ENCODE results near the gene CPVL. TPM values are rescaled to one million over a fixed set of nuclear protein-coding genes. Genes with fewer than 3 reads are reported as not detected.

Gene CPVL
- polyA plus RNA-seq, 2 of the 4 experiments (the other 2 are of a cell fraction) = 0.05 TPM; not detected in 1

DNA sequence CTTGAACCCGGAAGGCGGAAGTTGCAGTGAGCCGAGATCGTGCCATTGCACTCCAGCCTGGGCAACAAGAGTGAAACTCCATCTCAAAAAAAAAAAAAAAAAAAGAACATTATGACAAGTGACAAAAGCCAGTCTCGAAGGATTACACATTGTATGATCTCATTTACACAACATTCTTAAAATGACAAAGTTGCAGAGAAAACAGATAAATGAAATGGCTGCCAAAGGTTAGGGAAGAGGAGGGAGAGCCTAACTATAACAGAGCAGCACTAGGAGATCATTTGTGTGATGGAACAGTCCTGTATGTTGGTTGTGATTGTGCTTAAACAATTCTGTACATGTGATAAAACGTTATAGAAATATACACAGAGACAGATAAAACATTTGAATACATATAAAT, 16.2 kb upstream of the CPVL start:
- ATAC-seq (no peak), DNase-seq (ENCODE audit: low read depth in 1 of 2, low spot score in 1 of 2) (no peak), FAIRE-seq (no peak)
- CTCF ChIA-PET = no interaction called here
- Histone ChIP-seq H3K4me3 (no peak overlapping the region), H3K27ac (no peak overlapping the region), H3K4me2 (no peak overlapping the region), H3K4me1 (no peaks in the 10 kb centered on the region), H3K9me3 (peaks cover 5% of the 10 kb centered on the region; the same call in 1 of the 3 replicates)
- WGBS (ENCODE audit: missing lambda C conversion rate) = 44% methylated on average over 5 of the region's 6 CpGs
- POLR2A ChIA-PET = no interaction called here
- no peak for TF ChIP-seq FOXS1 (CRISPR knock-in tag; IDR thresholded peaks at IDR 0.05)
- TF ChIP-seq MAZ (IDR thresholded peaks at IDR 0.05; ENCODE audit: borderline replicate concordance, low read depth, low read length) = no peak
- TF ChIP-seq CHD4 (IDR thresholded peaks at IDR 0.05; ENCODE audit: borderline replicate concordance) = no peak
- TF ChIP-seq JUNB (IDR thresholded peaks at IDR 0.05) = no peak
- TF ChIP-seq TFCP2L1 (CRISPR knock-in tag; IDR thresholded peaks at IDR 0.05) = no peak
- TF ChIP-seq, protein P1, sequence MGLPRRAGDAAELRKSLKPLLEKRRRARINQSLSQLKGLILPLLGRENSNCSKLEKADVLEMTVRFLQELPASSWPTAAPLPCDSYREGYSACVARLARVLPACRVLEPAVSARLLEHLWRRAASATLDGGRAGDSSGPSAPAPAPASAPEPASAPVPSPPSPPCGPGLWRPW (IDR thresholded peaks at IDR 0.05) = no peak
- no peak for TF ChIP-seq ZSCAN20 (CRISPR knock-in tag; IDR thresholded peaks at IDR 0.05)
- no peak for TF ChIP-seq SMC3 (IDR thresholded peaks at IDR 0.05)
- TF ChIP-seq HEYL (CRISPR knock-in tag; IDR thresholded peaks at IDR 0.05) = no peak
- no peak for TF ChIP-seq RARB (CRISPR knock-in tag; IDR thresholded peaks at IDR 0.05)
- TF ChIP-seq ESRRA (IDR thresholded peaks at IDR 0.05; ENCODE audit: borderline replicate concordance, low read length) = no peak
- TF ChIP-seq KDM1A (IDR thresholded peaks at IDR 0.05; ENCODE audit: low read depth) = no peak
- no peak for TF ChIP-seq CTCF (IDR thresholded peaks at IDR 0.05)
- TF ChIP-seq EP300 (IDR thresholded peaks at IDR 0.05) = no peak
- TF ChIP-seq PBX3 (IDR thresholded peaks at IDR 0.05) = no peak

DNA sequence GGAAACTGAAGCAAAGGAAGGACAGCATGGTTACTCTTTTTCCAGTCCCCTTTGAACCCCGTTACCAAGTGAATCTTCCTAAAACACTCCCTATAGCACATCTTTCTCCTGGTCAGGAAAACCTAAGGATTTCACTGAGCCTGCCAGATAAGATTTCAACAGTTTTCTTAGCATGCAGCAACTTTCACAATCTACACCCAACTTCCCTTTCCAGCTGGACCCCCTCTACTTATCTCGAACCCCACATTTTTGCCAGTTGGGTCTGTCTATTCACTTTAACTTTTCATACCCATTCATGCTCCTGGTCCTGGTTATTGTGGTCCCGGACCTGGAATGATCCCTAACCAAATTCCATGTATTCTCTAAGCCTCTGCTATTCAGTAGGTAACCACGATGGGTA, 14.9 kb upstream of the CPVL start:
- ChIA-PET CTCF (interaction anchor here (1.5 kb wide), 1 partner anchor 29 kb away, joined by 4 read pairs; no protein-coding TSS in a partner anchor), POLR2A (no interaction called here)
- no peak overlapping the region for H3K4me2 ChIP-seq
- FAIRE-seq = no peak
- TF ChIP-seq FOXS1 (CRISPR knock-in tag; IDR thresholded peaks at IDR 0.05) = no peak
- TF ChIP-seq NPAS2 (CRISPR knock-in tag; IDR thresholded peaks at IDR 0.05; ENCODE audit: borderline replicate concordance) = no peak
- TF ChIP-seq TFCP2L1 (CRISPR knock-in tag; IDR thresholded peaks at IDR 0.05) = no peak
- TF ChIP-seq MAZ (IDR thresholded peaks at IDR 0.05; ENCODE audit: borderline replicate concordance, low read depth, low read length) = no peak
- TF ChIP-seq, protein P2, sequence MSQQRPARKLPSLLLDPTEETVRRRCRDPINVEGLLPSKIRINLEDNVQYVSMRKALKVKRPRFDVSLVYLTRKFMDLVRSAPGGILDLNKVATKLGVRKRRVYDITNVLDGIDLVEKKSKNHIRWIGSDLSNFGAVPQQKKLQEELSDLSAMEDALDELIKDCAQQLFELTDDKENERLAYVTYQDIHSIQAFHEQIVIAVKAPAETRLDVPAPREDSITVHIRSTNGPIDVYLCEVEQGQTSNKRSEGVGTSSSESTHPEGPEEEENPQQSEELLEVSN (IDR thresholded peaks at IDR 0.05; ENCODE audit: borderline replicate concordance, low read depth) = no peak
- TF ChIP-seq, protein P3, sequence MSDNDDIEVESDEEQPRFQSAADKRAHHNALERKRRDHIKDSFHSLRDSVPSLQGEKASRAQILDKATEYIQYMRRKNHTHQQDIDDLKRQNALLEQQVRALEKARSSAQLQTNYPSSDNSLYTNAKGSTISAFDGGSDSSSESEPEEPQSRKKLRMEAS (IDR thresholded peaks at IDR 0.05) = no peak
- no peak for TF ChIP-seq EHMT2 (IDR thresholded peaks at IDR 0.05; ENCODE audit: low read depth)
- TF ChIP-seq POLR2AphosphoS2 (conservative IDR thresholded peaks at IDR 0.05; ENCODE audit: low read length) = no peak
- no peak for TF ChIP-seq HOXA7 (CRISPR knock-in tag; IDR thresholded peaks at IDR 0.05)
- TF ChIP-seq, protein P4, sequence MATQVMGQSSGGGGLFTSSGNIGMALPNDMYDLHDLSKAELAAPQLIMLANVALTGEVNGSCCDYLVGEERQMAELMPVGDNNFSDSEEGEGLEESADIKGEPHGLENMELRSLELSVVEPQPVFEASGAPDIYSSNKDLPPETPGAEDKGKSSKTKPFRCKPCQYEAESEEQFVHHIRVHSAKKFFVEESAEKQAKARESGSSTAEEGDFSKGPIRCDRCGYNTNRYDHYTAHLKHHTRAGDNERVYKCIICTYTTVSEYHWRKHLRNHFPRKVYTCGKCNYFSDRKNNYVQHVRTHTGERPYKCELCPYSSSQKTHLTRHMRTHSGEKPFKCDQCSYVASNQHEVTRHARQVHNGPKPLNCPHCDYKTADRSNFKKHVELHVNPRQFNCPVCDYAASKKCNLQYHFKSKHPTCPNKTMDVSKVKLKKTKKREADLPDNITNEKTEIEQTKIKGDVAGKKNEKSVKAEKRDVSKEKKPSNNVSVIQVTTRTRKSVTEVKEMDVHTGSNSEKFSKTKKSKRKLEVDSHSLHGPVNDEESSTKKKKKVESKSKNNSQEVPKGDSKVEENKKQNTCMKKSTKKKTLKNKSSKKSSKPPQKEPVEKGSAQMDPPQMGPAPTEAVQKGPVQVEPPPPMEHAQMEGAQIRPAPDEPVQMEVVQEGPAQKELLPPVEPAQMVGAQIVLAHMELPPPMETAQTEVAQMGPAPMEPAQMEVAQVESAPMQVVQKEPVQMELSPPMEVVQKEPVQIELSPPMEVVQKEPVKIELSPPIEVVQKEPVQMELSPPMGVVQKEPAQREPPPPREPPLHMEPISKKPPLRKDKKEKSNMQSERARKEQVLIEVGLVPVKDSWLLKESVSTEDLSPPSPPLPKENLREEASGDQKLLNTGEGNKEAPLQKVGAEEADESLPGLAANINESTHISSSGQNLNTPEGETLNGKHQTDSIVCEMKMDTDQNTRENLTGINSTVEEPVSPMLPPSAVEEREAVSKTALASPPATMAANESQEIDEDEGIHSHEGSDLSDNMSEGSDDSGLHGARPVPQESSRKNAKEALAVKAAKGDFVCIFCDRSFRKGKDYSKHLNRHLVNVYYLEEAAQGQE (IDR thresholded peaks at IDR 0.05) = no peak
- TF ChIP-seq HMGXB4 (CRISPR knock-in tag; IDR thresholded peaks at IDR 0.05; ENCODE audit: borderline replicate concordance) = no peak
- WGBS (ENCODE audit: missing lambda C conversion rate) = 2% methylated on average over 4 of the region's 4 CpGs
- no peak for DNase-seq (ENCODE audit: low read depth in 1 of 2, low spot score in 1 of 2)
- no peak overlapping the region for H3K27ac ChIP-seq
- H3K4me3 ChIP-seq = no peak overlapping the region
- ATAC-seq = no peak
- H3K4me1 ChIP-seq = no peaks in the 10 kb centered on the region
- H3K9me3 ChIP-seq = peaks cover 5% of the 10 kb centered on the region; the same call in 1 of the 3 replicates

Data from A549 (cell line).